Lower lobe of right lung (tissue), 2 donors: ENCODE results near the gene CNOT1. TPM values are rescaled to one million over a fixed set of nuclear protein-coding genes. Genes with fewer than 3 reads are reported as not detected.

Experiments
- ATAC-seq, 2 donors: fragments of 200-7000 bp; cut with Tn5 transposase; one replicate each; pipeline ENCODE4 v1.9.1; 2020 to 2022; ENCODE audit warnings: mild to moderate bottlenecking in 2 of 2, moderate library complexity in 2 of 2
- DNase-seq: peaks from one replicate; pipeline ENCODE4 v3.0.0-alpha.2; 2020
- H3K27ac ChIP-seq: fragments of 200-600 bp; one replicate; pipeline ENCODE4 v1.8.0; 2022
- H3K27me3 ChIP-seq: fragments of 200-600 bp; one replicate; pipeline ENCODE4 v1.8.0; 2022; ENCODE audit warnings: low read depth
- H3K36me3 ChIP-seq: fragments of 200-600 bp; one replicate; pipeline ENCODE4 v1.8.0; 2022; ENCODE audit warnings: mild to moderate bottlenecking
- H3K4me1 ChIP-seq: fragments of 200-600 bp; one replicate; pipeline ENCODE4 v1.8.0; 2022
- H3K4me3 ChIP-seq: fragments of 200-600 bp; one replicate; pipeline ENCODE4 v1.8.0; 2022; ENCODE audit warnings: mild to moderate bottlenecking
- H3K9me3 ChIP-seq: fragments of 200-600 bp; one replicate; pipeline ENCODE4 v1.8.0; 2022
- CTCF ChIP-seq: fragments of 200-600 bp; IDR thresholded peaks from one replicate; pipeline ENCODE4 v1.8.0; 2022; ENCODE audit warnings: antibody characterized with exemption, mild to moderate bottlenecking
- intact Hi-C: fragments of 100-400 bp; cut with DNase I; formaldehyde crosslinking; loops from one replicate; pipeline ENCODE4 v1.11.0; 2022
- total RNA-seq: library from RNA; stranded (reverse); fragmentation: NEBNext Ultra II Directional; extraction: Animal tissue kit (Norgen Biotek cat#: 25700); gene quantifications from one replicate; pipeline ENCODE4 v1.2.1, GENCODE V29; 2021
- donor health status: DM: no; HTN: yes; CAD: no; lungs with severe emphysema.

The CNOT1 gene
- total RNA-seq, 1 donor from 2014 or later: 172 TPM

- intact Hi-C loops: no loop called here
These were observed 25.1 kb upstream of the CNOT1 start for GRCh38 chr16:58654560-58655214.

GRCh38 chr16:58652741-58653140 lies 23.1 kb upstream of the CNOT1 start:
- no peak for ATAC-seq
- no peaks in the 10 kb centered on the region for H3K9me3 ChIP-seq
- no peaks in the 10 kb centered on the region for H3K4me1 ChIP-seq
- TF ChIP-seq CTCF: no peak
- DNase-seq: no peak
- no peaks in the 10 kb centered on the region for H3K27me3 ChIP-seq
- intact Hi-C loops: no loop called here
- no peaks in the 10 kb centered on the region for H3K36me3 ChIP-seq
- H3K27ac ChIP-seq: no peak overlapping the region
- no peak overlapping the region for H3K4me3 ChIP-seq

More at GRCh38 chr16:58654560-58655214, 25.1 kb upstream of the CNOT1 start:
- DNase-seq (no peak), ATAC-seq (no peak)
- Histone ChIP-seq H3K9me3 (no peaks in the 10 kb centered on the region), H3K36me3 (no peaks in the 10 kb centered on the region), H3K27me3 (no peaks in the 10 kb centered on the region), H3K4me1 (no peaks in the 10 kb centered on the region), H3K27ac (no peak overlapping the region), H3K4me3 (no peak overlapping the region)
- no peak for TF ChIP-seq CTCF

GRCh38 chr16:58651965-58652348 lies 22.3 kb upstream of the CNOT1 start:
- no peaks in the 10 kb centered on the region for H3K27me3 ChIP-seq
- H3K4me1 ChIP-seq: no peaks in the 10 kb centered on the region
- intact Hi-C loops: no loop called here
- no peak overlapping the region for H3K4me3 ChIP-seq
- ATAC-seq (no peak), DNase-seq (no peak)
- no peaks in the 10 kb centered on the region for H3K9me3 ChIP-seq
- TF ChIP-seq CTCF: no peak
- no peak overlapping the region for H3K27ac ChIP-seq
- no peaks in the 10 kb centered on the region for H3K36me3 ChIP-seq

GRCh38 chr16:58649707-58650106 lies 20.1 kb upstream of the CNOT1 start:
- DNase-seq (no peak), ATAC-seq (no peak)
- intact Hi-C loops: no loop called here
- no peak overlapping the region for H3K27ac ChIP-seq
- TF ChIP-seq CTCF: no peak
- H3K4me3 ChIP-seq: no peak overlapping the region
- no peaks in the 10 kb centered on the region for H3K4me1 ChIP-seq
- no peaks in the 10 kb centered on the region for H3K9me3 ChIP-seq
- H3K36me3 ChIP-seq: no peaks in the 10 kb centered on the region
- H3K27me3 ChIP-seq: no peaks in the 10 kb centered on the region

- Histone ChIP-seq H3K36me3 (no peaks in the 10 kb centered on the region), H3K27ac (no peak overlapping the region), H3K9me3 (no peaks in the 10 kb centered on the region), H3K4me3 (no peak overlapping the region), H3K4me1 (no peaks in the 10 kb centered on the region), H3K27me3 (no peaks in the 10 kb centered on the region)
- TF ChIP-seq CTCF: no peak
- intact Hi-C loops: no loop called here
- ATAC-seq (no peak), DNase-seq (no peak)
These were observed 17.5 kb upstream of the CNOT1 start for GRCh38 chr16:58647107-58647506.
